Thyroid gland (tissue), 4 donors: Measurements from ENCODE around the gene TCF12.

Source experiments
- POLR2A ChIP-seq, 2 donors: fragments of 450-650 bp; IDR thresholded peaks; one replicate each; pipeline ENCODE4 v1.6.1; 2017; ENCODE audit warnings: antibody characterized with exemption in 2 of 2, mild to moderate bottlenecking in 2 of 2, moderate library complexity in 1 of 2
- TF ChIP-seq, protein P1 (sequence below), 6 experiments: fragments of 200-600 bp in 3 of 6; fragments of 450-650 bp in 3 of 6; sonication (generic) in 3 of 6; IDR thresholded peaks; one replicate each; pipeline ENCODE4 v1.5.1; 2016 to 2019; ENCODE audit warnings: antibody characterized with exemption in 6 of 6, mild to moderate bottlenecking in 2 of 6, inconsistent platforms in 1 of 6, moderate library complexity in 1 of 6

DNA sequence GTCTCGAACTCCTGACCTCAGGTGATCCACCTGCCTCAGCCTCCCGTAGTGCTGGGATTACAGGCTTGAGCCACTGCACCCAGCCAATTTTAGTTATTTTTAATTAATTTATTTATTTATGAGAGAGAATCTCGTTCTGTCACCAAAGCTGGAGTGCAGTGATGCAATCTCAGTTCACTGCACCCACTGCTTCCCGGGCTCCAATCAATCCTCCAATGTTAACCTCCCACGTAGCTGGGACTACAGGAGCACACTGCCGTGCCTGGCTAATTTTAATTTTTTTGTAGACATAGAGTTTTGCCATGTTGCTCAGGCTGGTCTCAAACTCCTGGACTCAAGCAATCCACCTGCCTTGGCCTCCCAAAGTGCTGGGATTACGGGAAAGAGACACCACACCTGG is 137.9 kb downstream of the TCF12 start:
- TF ChIP-seq, protein P1, sequence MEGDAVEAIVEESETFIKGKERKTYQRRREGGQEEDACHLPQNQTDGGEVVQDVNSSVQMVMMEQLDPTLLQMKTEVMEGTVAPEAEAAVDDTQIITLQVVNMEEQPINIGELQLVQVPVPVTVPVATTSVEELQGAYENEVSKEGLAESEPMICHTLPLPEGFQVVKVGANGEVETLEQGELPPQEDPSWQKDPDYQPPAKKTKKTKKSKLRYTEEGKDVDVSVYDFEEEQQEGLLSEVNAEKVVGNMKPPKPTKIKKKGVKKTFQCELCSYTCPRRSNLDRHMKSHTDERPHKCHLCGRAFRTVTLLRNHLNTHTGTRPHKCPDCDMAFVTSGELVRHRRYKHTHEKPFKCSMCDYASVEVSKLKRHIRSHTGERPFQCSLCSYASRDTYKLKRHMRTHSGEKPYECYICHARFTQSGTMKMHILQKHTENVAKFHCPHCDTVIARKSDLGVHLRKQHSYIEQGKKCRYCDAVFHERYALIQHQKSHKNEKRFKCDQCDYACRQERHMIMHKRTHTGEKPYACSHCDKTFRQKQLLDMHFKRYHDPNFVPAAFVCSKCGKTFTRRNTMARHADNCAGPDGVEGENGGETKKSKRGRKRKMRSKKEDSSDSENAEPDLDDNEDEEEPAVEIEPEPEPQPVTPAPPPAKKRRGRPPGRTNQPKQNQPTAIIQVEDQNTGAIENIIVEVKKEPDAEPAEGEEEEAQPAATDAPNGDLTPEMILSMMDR (IDR thresholded peaks at IDR 0.05) = no peak
- TF ChIP-seq POLR2A (IDR thresholded peaks at IDR 0.05) = no peak
